Activated CD4-positive, alpha-beta T cell treated with anti-CD3 and anti-CD28 coated beads, Interleukin-2, amount 50 U/mL, for 24 hours (primary cell): ENCODE results near the gene SUGCT.

Experiments used
- DNase-seq, 2 donors: peaks; one replicate each; pipeline ENCODE4 v3.0.0-alpha.2; 2020; ENCODE audit warnings: low read depth in 1 of 2, low spot score in 1 of 2

Gene SUGCT

GRCh38 chr7:40800771-40801170 is 666.0 kb downstream of the SUGCT start:
- DNase-seq, result no peak

- no peak for DNase-seq
Measured at GRCh38 chr7:40802497-40802896, 667.7 kb downstream of the SUGCT start.

- no peak for DNase-seq
Measured at GRCh38 chr7:40804477-40805215, 669.8 kb downstream of the SUGCT start.

- no peak for DNase-seq
Measured at GRCh38 chr7:40805361-40805760, 670.6 kb downstream of the SUGCT start.

- DNase-seq, result no peak
Measured at GRCh38 chr7:40808378-40808942, 673.7 kb downstream of the SUGCT start.

- DNase-seq, result no peak
Measured at GRCh38 chr7:40810274-40810673, 675.5 kb downstream of the SUGCT start.

GRCh38 chr7:40811666-40812065 is 676.9 kb downstream of the SUGCT start:
- no peak for DNase-seq

- DNase-seq, result no peak
Measured at GRCh38 chr7:40815022-40815421, 680.2 kb downstream of the SUGCT start.

- no peak for DNase-seq
Measured at GRCh38 chr7:40815512-40815911, 680.7 kb downstream of the SUGCT start.

- DNase-seq, result no peak
Measured at GRCh38 chr7:40822861-40823260, 688.1 kb downstream of the SUGCT start.

- no peak for DNase-seq
Measured at GRCh38 chr7:40824461-40824860, 689.7 kb downstream of the SUGCT start.

GRCh38 chr7:40826411-40827221 is 691.8 kb downstream of the SUGCT start:
- DNase-seq, result no peak

- no peak for DNase-seq
Measured at GRCh38 chr7:40827222-40828085, 692.6 kb downstream of the SUGCT start.

GRCh38 chr7:40828686-40829600 is 694.1 kb downstream of the SUGCT start:
- no peak for DNase-seq

GRCh38 chr7:40833191-40833887 is 698.5 kb downstream of the SUGCT start:
- no peak for DNase-seq

GRCh38 chr7:40833888-40834234 is 699.1 kb downstream of the SUGCT start:
- DNase-seq, result no peak

- DNase-seq, result no peak
Measured at GRCh38 chr7:40836218-40836617, 701.4 kb downstream of the SUGCT start.

- no peak for DNase-seq
Measured at GRCh38 chr7:40839881-40840280, 705.1 kb downstream of the SUGCT start.

- no peak for DNase-seq
Measured at GRCh38 chr7:40840990-40841389, 706.2 kb downstream of the SUGCT start.

- no peak for DNase-seq
Measured at GRCh38 chr7:40842641-40843040, 707.8 kb downstream of the SUGCT start.
